Activated naive CD4-positive, alpha-beta T cell (primary cell): Measurements from ENCODE around the gene AOPEP.

Experiments
- DNase-seq, 4 experiments: peaks; one replicate each; lab custom pipeline; 2025; lab: John Stamatoyannopoulos, UW

AOPEP gene

DNA sequence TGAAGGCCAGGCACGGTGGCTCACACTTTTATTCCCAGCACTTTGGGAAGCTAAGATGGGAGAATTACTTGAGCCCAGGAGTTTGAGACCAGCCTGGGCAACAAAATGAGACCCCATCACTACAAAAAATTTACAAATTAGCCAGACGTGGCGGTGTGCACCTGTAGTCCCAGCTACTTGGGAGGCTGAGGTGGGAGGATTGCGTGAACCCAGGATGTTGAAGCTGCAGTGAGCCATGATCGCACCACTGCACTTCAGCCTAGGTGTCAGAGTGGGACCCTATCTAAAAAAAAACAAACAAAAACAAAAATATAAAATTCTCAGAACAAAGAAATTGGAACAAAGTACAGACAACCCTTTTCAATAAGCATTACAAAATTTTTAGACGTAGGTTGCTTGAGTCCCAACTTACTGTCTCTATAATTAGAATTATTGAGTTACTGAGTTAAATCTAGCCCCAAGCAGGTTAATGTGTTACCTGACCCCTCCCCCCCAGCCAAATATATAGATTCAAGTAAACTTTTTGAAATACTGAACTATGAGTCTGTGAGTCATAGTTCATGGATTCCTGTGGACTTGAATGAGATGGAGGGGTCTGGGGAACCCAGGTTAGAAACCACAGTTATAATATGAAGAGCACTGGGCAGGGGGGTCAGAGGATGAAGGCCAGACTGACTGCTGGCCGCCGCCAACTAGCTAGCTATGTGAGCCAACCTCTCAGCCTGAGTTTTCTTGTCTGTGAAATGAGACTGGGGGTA, 173.1 kb downstream of the AOPEP start:
- no peak for DNase-seq

DNA sequence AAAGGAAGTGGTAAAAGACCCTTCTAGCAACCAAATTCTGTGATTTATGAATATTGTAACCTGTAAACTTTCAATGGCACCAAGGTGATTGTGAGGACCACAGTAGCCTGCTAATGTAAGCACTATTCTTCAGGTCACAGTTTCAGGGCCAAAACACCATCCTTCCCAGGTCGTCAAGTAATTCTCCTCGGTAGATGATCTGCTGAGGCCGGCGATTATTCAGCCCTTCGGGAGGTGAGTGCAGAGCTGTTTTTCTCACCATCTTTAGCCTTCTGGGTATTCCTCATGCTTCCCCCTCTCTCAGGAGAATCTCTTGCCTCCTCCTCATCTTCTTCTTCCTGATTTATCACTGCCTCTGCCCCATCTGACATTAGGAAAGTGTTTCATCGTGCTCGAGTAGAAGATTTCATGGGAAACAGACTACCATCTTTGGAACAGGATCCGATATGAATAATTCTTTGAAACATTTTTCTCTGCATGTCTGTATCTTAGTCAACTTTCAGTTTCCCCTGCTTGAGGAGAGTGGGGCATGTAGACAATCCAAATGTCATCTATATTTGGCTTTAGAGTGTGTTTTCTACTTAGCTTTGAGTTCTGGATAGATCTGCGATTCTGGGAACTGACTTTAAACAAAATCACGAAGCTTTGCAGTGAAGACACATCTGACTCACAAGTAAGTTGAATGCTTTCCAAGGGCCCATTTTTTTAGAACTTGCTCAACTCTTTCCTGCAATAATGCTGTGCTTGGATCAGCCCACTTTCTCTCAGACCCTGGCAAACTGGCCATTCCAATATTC, 173.9 kb downstream of the AOPEP start:
- DNase-seq: no peak

DNA sequence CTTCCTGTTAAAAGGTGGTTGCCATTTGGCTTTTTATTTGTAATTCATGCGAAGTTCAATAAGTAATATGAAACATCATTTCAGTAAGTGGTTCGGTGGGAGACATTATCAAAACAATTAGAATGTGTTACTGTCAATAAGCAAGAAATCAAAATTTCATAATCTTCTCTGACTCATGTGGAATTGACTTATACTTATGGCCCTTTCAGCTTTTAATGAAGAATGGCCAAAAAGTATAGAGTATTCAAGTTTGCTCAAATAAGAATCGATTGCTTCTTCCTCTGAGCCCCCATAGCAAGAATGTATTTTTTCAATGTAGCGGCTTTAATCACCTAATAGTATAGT, 174.5 kb downstream of the AOPEP start:
- DNase-seq: no peak

DNA sequence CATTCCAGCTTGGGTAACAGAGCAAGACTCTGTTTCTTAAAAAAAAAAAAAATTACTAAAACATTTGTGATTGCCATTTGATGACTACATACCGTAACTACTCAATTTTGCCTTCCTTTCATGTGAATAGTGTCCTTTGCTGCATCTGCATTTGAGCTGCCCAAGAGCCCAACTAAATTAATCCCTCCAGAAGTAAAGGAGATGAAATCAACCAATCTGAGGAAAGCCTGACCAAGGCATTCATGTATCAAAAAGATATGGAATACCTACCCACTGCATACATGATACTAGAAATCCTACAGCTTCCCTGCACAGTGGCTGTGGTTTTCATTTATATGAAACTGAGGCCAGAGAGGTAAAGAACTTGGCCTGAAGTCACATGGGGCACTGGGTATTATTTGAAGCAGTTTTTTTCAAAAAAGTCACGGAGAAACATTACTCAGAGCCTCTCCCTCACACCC, 177.5 kb downstream of the AOPEP start:
- DNase-seq: no peak

DNA sequence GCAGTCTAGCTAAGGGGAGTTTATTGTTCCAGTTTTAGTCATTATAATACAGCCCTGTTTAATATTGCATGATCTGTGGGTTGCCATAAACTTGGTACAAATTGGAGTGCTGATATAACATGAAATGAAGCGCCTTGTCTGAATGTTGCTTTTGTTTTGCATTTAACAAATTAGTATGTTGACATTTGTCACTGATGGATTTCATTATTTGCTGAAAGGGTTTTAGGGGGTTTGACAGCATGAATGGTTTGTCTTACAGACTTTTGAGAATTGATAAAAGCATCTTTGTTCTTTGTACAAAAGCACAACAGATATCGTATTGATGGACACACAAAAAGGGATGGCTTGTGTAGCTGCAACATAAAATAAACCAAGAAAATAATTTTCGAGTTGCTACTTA, 178.3 kb downstream of the AOPEP start:
- DNase-seq: no peak

DNA sequence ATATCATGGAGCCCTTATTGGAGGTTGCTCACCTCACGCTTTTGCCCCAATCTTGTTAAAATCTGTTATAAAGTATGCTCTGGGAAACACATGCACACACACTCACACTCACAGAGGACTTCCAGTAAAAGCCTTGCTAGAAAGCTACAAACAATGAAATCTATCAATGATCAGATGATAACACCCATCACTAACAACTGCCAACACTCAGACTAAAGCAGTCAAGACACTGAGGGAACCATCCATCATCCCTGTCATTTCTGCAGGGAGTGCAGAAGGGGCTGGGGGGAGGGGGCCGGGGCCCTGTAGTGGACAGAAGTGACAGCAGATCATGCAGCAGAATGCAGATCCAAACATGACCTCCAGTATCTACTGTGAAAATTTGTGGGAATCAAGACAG, 179.1 kb downstream of the AOPEP start:
- DNase-seq: no peak

DNA sequence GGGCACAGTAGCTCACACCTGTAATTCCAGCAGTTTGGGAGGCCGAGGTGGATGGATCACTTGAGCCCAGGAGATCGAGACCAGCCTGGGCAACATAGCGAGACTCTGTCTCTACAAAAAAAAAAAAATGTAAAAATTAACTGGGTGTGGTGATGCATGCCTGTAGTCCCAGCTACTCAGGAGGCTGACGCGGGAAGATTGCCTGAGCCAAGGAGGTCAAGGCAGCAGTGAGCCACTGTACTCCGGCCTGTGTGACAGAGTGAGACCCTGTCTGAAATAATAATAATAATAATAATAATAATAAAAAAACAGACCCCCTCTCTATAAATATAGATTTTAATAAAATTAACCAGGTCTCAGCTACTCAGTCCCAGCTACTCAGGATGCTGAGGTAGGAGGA, 179.7 kb downstream of the AOPEP start:
- DNase-seq: no peak

DNA sequence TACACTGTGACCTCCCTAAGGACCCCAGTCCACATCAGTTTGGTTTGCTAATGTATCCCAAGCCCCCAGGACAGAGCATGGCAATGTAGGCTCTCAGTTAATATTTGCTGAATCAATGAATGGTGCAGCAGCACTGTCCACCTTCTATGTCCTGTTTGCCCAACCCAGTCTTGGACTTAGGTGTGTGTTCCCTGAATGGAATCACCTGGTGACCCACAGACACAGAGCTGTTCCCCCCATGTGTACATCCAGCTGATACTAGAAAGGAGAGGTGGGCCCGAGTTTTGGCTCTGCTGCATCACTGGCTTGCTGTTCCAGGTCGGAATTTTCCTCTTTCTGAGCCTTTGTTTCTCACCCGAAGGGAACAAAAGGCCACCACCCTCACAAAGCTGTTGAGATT, 180.2 kb downstream of the AOPEP start:
- DNase-seq: no peak

DNA sequence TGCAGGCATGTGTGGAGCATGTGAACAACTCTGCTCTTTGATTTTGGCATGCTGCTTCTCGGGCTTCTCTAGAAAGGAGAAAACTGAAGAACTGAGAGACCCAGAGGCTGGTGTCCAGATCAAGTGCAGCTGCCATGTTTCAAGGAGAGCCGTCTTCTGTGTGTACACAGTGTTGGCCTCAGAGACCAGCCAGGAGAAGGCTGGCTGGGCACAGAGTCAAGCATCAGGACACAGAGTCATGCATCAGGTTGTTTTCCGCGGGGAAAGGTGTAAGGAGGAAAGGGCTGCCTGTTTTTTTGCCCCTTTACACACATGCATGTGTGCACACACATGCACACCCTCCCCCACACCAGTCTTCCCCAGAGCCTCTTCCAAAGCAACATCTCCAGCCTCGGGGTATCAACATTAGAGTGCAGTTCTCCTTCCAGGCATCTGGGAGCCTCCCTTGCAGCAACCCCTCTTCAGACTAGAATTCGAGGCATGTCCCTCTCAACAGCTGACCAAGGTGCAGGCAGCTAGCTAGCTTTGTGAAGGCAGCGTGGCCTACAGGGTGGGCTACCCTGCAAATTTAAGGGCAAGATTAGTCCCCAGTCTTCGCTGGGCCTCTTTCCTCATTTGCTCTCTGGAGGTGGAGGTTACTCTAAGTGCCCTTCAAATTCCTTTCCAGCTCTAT, 180.9 kb downstream of the AOPEP start:
- DNase-seq: no peak

DNA sequence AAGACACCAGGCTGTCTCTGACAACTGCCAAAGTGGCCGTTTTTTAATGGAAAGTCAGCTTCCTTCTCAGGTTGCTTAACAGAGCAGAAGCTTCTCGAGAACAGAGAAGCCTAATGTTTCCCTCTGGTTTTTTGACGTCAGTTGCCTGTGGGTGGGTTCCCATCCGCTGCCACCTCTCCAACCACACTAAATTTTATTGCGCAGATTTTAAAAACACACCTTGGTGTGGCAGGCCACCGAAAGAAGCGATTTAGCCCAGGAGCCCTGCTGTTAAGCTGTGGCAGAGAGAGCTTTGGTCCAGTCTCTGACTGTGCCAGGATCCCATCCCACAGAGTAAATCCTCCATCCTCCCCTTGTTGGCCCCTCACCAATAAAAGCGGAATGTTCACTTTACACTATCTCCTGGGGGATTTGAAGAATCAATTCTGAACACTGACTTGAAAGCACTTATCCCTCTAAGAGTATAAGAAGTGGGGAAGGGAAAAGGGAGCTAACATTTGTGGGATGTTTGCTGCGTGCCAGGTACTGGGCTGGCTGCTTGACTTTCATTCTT, 181.6 kb downstream of the AOPEP start:
- DNase-seq: no peak

DNA sequence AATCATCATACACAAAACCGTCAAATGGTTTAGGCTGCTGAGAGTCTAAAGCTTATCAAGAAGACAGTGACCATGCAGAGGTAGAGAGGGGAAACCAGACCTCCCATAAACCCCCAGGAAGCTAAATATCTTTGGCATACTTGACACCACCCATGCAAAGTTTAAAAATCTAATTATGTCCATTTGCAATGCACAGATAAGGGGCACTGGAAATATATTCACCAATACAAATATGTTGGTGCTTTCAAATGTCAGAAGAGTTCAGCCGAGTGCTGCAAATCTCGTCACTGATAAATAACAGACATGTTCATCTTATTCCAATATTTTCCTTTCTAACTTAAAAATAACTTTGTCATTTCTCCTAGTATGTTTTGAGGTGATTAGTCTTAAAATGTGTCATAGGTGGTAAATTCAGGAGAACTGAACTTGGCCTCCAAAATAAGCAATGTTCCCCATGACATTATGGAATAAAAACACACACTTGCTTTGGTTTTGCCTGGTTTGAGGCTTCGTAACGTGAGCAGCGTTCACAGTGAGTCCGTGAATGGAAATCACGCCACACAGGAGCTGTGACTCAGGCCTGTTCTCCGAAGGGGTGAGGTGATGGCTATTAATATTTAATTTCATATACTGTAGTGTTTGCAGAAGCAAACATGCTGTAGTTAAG, 182.2 kb downstream of the AOPEP start:
- no peak for DNase-seq

DNA sequence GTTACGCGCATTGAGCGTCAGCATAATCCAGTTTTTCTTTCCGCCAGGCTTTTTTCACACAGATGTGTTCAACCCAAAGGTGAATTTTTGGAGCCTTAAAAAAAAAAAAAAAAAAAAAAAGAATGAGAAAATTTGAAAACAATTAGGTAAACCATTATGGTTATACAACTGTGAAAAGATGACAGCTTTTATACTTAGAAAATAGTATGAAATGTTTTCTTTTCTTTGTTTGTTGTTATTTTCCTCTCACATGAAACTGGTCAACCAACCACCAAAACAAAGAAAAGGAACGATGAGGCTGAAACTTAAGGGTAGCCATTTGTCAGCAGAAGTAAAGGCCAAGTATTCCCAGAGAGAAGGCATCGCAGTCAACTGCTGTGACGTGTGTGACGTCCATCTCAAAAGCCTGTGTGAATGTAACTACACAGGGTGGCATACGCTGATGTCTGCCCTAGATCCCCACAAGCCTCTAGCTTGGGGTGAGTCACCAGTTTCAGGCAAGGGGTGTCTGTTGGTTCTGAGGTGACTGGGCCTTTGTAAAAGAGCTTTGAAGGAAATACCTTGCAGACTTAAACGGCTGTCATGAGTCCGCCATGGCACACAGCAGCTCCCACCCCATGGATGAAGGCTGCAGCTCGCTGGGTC, 182.9 kb downstream of the AOPEP start:
- no peak for DNase-seq

DNA sequence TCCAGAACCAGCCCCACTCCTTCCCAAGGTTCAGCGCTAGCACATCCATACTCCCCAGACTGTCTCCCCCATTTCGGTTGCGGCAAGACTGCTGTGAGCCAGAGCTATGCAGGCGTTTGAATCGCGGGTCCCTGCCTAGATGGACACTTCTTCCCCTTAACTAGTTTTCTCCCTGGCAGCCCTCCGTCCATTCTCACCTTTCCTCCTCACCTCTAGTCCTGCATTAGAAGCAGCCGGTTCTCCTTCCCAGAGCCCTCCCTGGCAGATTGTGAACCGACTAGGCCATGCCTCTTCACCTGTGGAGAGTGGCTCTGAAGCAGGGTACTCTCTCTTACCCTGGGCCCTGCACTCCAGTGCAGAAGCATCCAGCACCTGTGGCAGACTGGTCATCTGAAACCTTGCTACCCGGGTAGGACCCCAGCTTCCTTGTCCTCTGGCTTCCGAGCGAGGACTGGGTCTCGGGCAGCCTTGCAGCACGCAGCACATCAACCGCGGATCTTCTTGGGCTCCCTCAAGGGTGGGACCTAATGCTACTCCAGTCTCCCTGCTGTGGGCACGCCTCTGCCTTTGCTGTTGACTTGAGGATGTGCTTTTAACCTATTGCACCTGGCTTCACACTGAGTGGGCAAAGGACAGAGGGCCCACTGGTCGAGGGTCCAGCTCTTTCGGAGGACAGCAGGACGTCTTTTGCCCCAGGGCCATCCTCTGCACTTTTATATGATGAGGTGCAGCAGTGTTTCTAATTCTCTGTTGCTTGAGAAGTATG, 183.6 kb downstream of the AOPEP start:
- no peak for DNase-seq

DNA sequence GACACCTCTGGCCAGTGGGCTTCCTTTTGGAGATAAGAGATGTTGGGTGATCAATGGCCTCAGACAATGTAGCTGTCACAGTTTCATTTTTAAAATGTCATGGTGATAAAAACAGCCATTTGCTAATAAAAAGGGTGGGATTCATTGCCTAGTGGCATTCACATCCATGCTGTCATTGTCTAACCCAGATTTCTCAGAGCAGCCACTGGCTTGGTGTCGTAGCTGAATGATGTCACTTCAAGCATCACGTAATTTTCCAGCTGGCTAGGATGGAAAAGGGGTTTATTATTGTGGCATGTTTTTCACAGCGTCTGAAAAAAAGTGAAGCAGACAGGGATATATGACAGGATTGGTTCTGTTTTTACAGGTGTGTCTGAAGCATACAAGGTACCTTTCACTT, 184.7 kb downstream of the AOPEP start:
- DNase-seq: no peak

DNA sequence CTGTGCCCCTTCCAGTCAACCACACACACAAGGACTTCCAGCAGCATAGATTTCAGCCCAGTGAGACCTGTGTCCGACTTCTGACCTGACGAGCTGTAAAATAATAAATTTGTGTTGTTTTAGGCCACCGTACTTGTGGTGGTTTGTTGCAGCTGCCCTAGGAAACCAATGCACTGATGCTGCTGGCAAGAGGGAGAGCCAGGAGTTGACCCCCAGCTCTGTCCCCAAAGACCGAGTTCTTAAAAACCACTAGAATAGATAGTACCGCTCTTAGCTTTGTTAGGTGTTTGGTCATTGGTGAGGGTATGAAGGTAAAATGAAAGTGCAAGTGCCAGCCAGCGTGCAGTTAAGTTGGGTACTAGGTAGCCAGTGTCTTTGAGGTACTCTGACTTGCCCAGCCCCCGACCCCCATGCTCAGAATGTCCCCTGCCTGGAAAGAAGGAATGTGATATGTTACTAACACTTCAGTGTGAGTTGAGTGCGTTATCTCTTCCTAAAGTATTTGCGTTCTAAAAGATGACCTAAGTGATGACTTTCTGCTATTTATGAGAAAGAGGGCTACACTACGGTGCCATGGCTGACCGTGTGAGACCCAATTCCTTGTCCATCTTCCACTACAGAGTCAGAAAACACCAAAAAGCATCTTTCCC, 185.6 kb downstream of the AOPEP start:
- DNase-seq: no peak

DNA sequence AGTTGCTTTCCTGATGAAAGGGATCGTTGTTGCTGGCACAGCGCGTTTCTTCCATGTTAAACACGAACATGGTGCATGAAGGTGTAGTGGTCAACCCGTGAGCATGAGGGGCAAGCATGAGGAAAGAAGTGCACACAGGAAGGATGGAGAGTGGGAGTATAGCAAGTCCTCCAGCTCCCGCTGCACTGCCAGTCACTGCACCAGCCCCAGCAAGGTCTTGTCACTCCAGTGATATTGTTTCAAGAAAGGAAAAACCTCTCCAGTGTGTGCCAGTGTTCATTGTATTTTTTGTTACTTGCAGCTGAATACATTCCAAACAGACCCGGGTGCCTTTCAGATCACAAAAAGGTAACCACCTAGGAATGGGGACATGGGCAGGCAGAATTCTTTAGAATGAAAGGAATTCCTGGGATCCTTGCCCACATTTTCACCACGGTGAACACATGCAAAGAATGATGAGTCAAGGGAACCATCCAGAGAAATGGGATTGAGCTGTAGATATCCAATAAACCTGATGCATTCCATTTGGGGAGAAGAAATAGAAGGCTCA, 186.3 kb downstream of the AOPEP start:
- DNase-seq: no peak

DNA sequence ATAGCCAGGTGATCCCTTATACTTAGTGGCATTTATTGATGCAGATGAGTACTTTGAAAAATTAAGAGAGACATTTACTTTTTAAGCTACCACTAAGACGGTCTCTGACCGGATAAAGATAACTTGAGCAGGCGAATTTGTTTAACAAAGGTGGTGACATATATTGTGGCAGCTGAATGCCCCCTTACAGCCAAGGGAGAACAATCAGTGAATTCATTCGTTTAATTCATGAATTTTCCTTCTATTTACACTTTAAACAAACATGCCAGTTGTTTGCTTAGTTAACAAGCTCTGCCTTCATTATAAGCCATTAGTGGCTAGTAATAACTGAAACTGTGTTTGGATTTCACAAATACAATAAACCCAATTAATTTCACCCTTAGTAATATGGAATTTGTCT, 187.1 kb downstream of the AOPEP start:
- no peak for DNase-seq

DNA sequence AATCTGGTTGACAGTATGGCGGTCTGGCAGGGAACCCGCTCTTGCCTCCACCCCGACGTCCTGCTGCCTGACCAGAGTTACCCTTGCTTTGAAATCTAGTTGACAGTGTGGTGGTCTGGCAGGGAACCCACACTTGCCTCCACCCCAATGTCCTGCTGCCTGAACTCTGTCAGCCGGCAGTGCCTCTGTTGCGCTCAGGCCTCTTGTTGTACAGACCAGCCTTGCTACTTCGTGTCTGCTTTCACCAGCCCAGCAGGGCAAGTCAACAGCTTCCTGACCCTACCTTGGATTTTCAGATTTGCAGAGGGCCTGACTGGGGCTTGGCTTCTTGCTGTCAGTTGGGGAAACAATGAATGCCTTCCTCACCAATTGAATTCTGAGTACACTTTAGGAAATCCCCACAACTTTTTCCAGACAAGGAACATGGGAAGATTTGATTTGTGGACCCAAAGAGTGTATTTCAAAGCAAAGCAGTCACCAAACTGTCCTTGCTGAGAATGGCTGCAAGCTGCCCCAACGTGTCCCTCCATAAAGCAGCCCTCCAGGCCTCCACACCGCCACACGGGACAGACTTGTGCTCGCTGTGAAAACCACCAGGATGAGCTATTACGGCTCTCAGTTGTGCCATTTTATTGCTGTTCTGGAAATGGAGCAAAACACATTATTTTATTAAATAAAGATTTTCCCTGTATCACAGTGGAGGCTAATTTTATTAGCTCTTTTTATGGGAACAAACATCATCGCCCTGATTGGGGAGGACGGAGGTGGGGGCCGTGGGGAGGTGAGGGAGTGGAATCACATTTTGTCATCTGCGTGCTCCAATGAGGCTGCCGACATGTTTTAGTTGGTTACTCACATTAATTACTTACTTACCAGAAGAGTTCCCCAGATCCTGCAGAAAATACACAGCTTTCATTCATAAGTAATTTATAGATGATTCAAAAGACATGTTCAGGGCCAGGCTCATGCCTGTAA, 189.3 kb downstream of the AOPEP start:
- no peak for DNase-seq

DNA sequence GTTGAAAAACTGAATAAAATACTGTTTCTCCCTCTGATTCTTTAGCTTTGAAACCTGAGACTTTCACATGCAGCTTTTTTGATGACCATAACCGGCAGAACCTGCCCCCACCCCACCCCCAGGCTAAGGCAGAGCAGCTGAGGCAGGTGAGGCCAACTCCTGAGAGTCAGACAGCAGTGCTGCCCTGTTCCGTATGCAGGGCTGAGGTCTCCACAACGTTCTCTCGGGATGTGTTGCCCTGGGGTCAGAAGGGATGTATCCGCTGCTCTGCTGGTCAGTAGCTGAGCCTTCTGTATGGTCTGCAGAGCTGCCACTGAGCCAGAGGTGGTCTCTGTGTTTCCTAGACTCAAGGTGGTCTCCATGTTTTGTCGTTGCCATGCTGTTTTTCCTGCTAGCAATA, 190.5 kb downstream of the AOPEP start:
- no peak for DNase-seq
